Regular cardiac myocyte (primary cell): ENCODE measurements around the gene SERPINE3. TPM values are rescaled to one million over a fixed set of nuclear protein-coding genes. Genes with fewer than 3 reads are reported as not detected.

Source experiments
- total RNA-seq: library from RNA; depleted of rRNA; stranded (reverse); fragments of >200 nt; gene quantifications from 2 replicates; pipeline ENCODE4 v1.2.3, GENCODE V29; 2014

Gene SERPINE3
- under 0.01 TPM in 1 of 2 replicates, not detected in the other for total RNA-seq

GRCh38 chr13:51339354-51339753, at the start of gene SERPINE3:
SERPINE3 (plus strand) TSS chr13:51339691; CDS start chr13:51341092, 1,401 bp downstream.

Other genes with a start within 250 kb of the SERPINE3 start
- not detected in 2 replicates for gene C13orf42, start 228.4 kb upstream of the SERPINE3 start, total RNA-seq
- 0.96 and 1.1 TPM in 2 replicates for gene FAM124A, start 117.3 kb upstream of the SERPINE3 start, total RNA-seq
- gene INTS6, start 113.3 kb downstream of the SERPINE3 start, total RNA-seq: 47.5 and 48.5 TPM in 2 replicates
- gene WDFY2, start 244.8 kb downstream of the SERPINE3 start, total RNA-seq: 8.2 and 11.9 TPM in 2 replicates